ENCODE results near the gene CUL4A.

The CUL4A gene

GRCh38 chr13:113292021-113292862 is 82.8 kb downstream of the CUL4A start:
- intact Hi-C loops (cut with DNase I; ENCODE audit: low total_unique reads), result loop anchor here (10.0 kb wide), 1 partner anchor 203 kb away; the partner anchor contains the start of gene DCUN1D2
- no peak for TF ChIP-seq CTCF (IDR thresholded peaks at IDR 0.05)
- Histone ChIP-seq H3K27me3 (peaks cover 0 to 26% of the 10 kb centered on the region in 2 donors), H3K4me3 (peak overlapping the region; percentile 14 to 15), H3K9me3 (no peaks in the 10 kb centered on the region), H3K27ac (no peak overlapping the region), H3K4me1 (peaks cover 0 to 20% (median 10%) of the 10 kb centered on the region in 4 donors), H3K36me3 (no peaks in the 10 kb centered on the region)
- DNase-seq, result no peak

DNA sequence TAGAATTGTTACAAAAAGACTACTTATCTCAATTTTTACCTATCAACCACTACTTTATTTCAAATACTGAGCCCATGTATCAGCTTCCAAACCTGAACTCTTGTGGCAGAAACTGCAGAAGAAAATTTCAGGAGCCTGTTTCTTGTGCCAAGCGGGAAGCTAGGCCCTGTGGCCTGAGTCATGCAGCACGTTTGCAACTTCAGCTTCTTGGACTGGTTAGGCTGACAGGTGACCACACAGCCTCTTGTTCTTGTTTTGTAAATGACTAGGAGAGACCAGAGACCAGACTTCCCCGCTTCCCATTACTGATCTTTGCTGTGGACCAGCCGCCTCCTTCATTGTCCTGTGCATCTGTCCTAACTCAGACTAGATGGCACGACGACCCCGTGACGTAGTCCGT is 84.3 kb downstream of the CUL4A start:
- DNase-seq, result no peak
- Histone ChIP-seq H3K4me1 (peaks cover 0 to 30% (median 19%) of the 10 kb centered on the region in 4 donors), H3K27ac (no peak overlapping the region), H3K27me3 (peaks cover 0 to 18% of the 10 kb centered on the region in 2 donors), H3K36me3 (no peaks in the 10 kb centered on the region), H3K4me3 (no peak overlapping the region), H3K9me3 (no peaks in the 10 kb centered on the region)
- intact Hi-C loops (cut with DNase I; ENCODE audit: low total_unique reads), result loop anchor here (10.0 kb wide), 1 partner anchor 201 kb away; the partner anchor contains the start of gene DCUN1D2
- no peak for TF ChIP-seq CTCF (IDR thresholded peaks at IDR 0.05)

DNA sequence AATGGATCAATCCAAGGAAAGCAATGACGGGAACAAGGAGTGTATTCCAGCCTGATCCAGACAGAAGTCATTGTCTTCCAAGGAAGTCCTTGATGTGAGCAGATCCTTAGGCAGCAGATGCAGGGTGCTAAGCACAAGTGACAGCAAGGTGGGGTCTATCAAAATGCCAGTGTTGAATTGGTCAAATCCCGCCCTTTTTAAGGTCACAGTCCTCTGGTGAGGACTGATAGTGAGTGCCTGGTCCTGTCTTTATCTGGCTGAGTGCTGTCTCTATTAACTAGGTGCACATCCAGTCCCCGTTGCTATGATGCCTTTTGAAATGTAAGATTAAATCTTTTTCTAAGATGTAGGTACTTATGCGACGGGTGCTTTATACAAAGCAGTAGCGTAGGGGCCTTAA is 86.4 kb downstream of the CUL4A start:
- H3K27ac ChIP-seq, result peak overlapping the region in 1 of 2 donors; percentile 92
- no peak for TF ChIP-seq CTCF (IDR thresholded peaks at IDR 0.05)
- no peak overlapping the region for H3K4me3 ChIP-seq
- H3K9me3 ChIP-seq, result no peaks in the 10 kb centered on the region
- peaks cover 0 to 33% (median 22%) of the 10 kb centered on the region in 4 donors for H3K4me1 ChIP-seq
- intact Hi-C loops (cut with DNase I; ENCODE audit: low total_unique reads), result loop anchor here (5.0 to 10.0 kb wide), 3 partner anchors 67 to 199 kb away; partner anchors contain the start of genes DCUN1D2 and GRTP1
- no peak for DNase-seq
- no peaks in the 10 kb centered on the region for H3K36me3 ChIP-seq
- H3K27me3 ChIP-seq, result peaks cover 0 to under 1% of the 10 kb centered on the region in 2 donors

- intact Hi-C loops (cut with DNase I; ENCODE audit: low total_unique reads), result loop anchor here (5.0 to 10.0 kb wide), 3 partner anchors 65 to 198 kb away; partner anchors contain the start of genes DCUN1D2 and GRTP1
- Histone ChIP-seq H3K36me3 (no peaks in the 10 kb centered on the region), H3K4me1 (peaks cover 0 to 32% (median 21%) of the 10 kb centered on the region in 4 donors), H3K27me3 (no peaks in the 10 kb centered on the region), H3K27ac (peak within 1 kb of the TSS; percentile 92 to 93), H3K4me3 (peak within 1 kb of the TSS; percentile 72 to 99), H3K9me3 (no peaks in the 10 kb centered on the region)
- TF ChIP-seq CTCF (IDR thresholded peaks at IDR 0.05), result peak in 1 of 2 experiments; percentile 30
- peak; percentile 97 to 99 for DNase-seq
These were observed 87.5 kb downstream of the CUL4A start, which contains the start of gene LAMP1 for GRCh38 chr13:113296823-113297369. TSS of gene LAMP1 (plus strand) at chr13:113297239. CDS start at chr13:113297435, 196 bp downstream.

GRCh38 chr13:113297370-113298042 is 88.1 kb downstream of the CUL4A start:
- H3K9me3 ChIP-seq, result no peaks in the 10 kb centered on the region
- no peaks in the 10 kb centered on the region for H3K36me3 ChIP-seq
- H3K4me1 ChIP-seq, result peaks cover 0 to 28% (median 18%) of the 10 kb centered on the region in 4 donors
- H3K27me3 ChIP-seq, result no peaks in the 10 kb centered on the region
- TF ChIP-seq CTCF (IDR thresholded peaks at IDR 0.05), result no peak
- intact Hi-C loops (cut with DNase I; ENCODE audit: low total_unique reads), result loop anchor here (5.0 to 10.0 kb wide), 3 partner anchors 65 to 197 kb away; partner anchors contain the start of genes DCUN1D2 and GRTP1
- peak overlapping the region; percentile 72 to 99 for H3K4me3 ChIP-seq
- H3K27ac ChIP-seq, result peak overlapping the region; percentile 92 to 93
- DNase-seq, result peak; percentile 26 to 72
